AG10803 (cell line): ENCODE data around the gene BTAF1.
"Not testable (repeated sequence)": the region's sequence is repeated elsewhere in the genome, so short reads cannot be mapped to it uniquely, and the experiment has no call there.

Experiments
- DNase-seq: peaks from one replicate; pipeline ENCODE4 v3.0.0; 2010; ENCODE audit warnings: low read depth
- H3K4me3 ChIP-seq: 2 replicates; pipeline ENCODE4 v1.5.1; 2011; ENCODE audit warnings: mild to moderate bottlenecking, low read length, control low read depth
- TF ChIP-seq, protein P1 (sequence below): conservative IDR thresholded peaks from 2 replicates; pipeline ENCODE4 v1.5.1; 2011; ENCODE audit warnings: mild to moderate bottlenecking, low read length, control low read depth, inconsistent platforms

The BTAF1 gene

GRCh38 chr10:92024700-92025099 lies 101.1 kb downstream of the BTAF1 start:
- H3K4me3 ChIP-seq: no peak overlapping the region
- DNase-seq: peak; percentile 29
- TF ChIP-seq, protein P1, sequence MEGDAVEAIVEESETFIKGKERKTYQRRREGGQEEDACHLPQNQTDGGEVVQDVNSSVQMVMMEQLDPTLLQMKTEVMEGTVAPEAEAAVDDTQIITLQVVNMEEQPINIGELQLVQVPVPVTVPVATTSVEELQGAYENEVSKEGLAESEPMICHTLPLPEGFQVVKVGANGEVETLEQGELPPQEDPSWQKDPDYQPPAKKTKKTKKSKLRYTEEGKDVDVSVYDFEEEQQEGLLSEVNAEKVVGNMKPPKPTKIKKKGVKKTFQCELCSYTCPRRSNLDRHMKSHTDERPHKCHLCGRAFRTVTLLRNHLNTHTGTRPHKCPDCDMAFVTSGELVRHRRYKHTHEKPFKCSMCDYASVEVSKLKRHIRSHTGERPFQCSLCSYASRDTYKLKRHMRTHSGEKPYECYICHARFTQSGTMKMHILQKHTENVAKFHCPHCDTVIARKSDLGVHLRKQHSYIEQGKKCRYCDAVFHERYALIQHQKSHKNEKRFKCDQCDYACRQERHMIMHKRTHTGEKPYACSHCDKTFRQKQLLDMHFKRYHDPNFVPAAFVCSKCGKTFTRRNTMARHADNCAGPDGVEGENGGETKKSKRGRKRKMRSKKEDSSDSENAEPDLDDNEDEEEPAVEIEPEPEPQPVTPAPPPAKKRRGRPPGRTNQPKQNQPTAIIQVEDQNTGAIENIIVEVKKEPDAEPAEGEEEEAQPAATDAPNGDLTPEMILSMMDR: no peak

- H3K4me3 ChIP-seq, DNase-seq: not testable (repeated sequence)
Measured at GRCh38 chr10:92025340-92025739, 101.8 kb downstream of the BTAF1 start.

DNA sequence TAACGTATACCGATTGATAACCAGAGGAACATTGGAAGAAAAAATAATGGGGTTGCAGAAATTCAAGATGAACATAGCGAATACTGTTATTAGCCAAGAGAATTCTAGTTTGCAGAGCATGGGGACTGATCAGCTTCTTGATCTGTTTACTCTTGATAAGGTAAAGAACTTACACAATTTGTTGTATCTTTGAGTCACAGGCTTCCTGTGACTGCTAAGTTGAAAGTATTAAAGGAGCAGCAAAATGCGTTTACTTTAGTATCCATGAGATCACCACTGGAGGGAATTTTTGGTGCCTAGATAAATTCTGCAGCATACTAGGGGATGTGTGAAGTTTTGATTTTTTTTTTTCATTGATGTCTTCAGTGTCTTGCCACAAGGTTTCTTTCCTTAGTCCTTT lies 103.6 kb downstream of the BTAF1 start:
- no peak for DNase-seq
- TF ChIP-seq, protein P1: no peak
- H3K4me3 ChIP-seq: no peak overlapping the region

DNA sequence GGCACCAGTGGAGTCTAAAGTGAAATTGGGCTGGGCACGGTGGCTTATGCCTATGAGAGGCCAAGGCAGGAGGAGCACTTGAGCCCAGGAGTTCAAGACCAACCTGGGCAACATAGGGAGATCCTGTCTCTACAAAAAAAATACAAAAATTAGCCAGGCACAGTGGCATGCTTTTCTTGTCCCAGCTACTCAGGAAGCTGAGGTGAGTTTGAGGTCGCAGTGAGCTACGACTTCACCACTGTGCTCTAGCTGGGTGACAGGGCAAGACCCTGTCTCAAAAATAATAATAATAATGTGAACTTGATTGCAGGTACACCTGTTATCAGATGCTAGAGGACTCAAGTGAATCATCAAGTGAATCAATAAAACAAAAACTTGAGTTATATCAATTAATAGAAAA lies 108.0 kb downstream of the BTAF1 start:
- TF ChIP-seq, protein P1: no peak
- DNase-seq: no peak
- H3K4me3 ChIP-seq: no peak overlapping the region

- not testable (repeated sequence) for H3K4me3 ChIP-seq, DNase-seq
Measured at GRCh38 chr10:92033070-92033469, 109.5 kb downstream of the BTAF1 start.

- no peak overlapping the region for H3K4me3 ChIP-seq
- DNase-seq: no peak
- TF ChIP-seq, protein P1: no peak
Measured at GRCh38 chr10:92038949-92039348, 115.4 kb downstream of the BTAF1 start.

- TF ChIP-seq, protein P1: no peak
- no peak overlapping the region for H3K4me3 ChIP-seq
- DNase-seq: no peak
Measured at GRCh38 chr10:92042541-92042940, 119.0 kb downstream of the BTAF1 start.

GRCh38 chr10:92045641-92046106 lies 122.1 kb downstream of the BTAF1 start:
- TF ChIP-seq, protein P1: no peak
- no peak overlapping the region for H3K4me3 ChIP-seq
- no peak for DNase-seq
